ENCODE measurements around the gene SLFN11. TPM values are rescaled to one million over a fixed set of nuclear protein-coding genes. Genes with fewer than 3 reads are reported as not detected.
A peak's percentile ranks its signal among the peaks of the same experiment; 100 is the strongest.
"Not testable (repeated sequence)": the region's sequence is repeated elsewhere in the genome, so short reads cannot be mapped to it uniquely, and the experiment has no call there.

SLFN11 gene
- 22.8 and 25.1 TPM in 2 replicates for total RNA-seq (2014; rRNA removed; shearing (Covaris generic); ENCODE audit: low replicate concordance)

- no peaks in the 10 kb centered on the region for H3K27me3 ChIP-seq
- peak within 1 kb of the TSS; percentile 60 for H3K4me3 ChIP-seq
- DNase-seq: peak; percentile 92
- H3K36me3 ChIP-seq: peaks cover 19% of the 10 kb centered on the region
- peaks cover 5% of the 10 kb centered on the region; the same call in 1 of the 2 replicates for H3K9me3 ChIP-seq
Observed at GRCh38 chr17:35373534-35373983, at the start of gene SLFN11. Gene SLFN11 (minus strand): TSS chr17:35373621. CDS start chr17:35363807, 9,814 bp downstream.

- H3K27me3 ChIP-seq, H3K9me3 ChIP-seq, H3K4me3 ChIP-seq, DNase-seq: not testable (repeated sequence)
- H3K36me3 ChIP-seq: peaks cover 23% of the 10 kb centered on the region; the same call in 1 of the 2 replicates
Observed at GRCh38 chr17:35421069-35421468, 47.6 kb upstream of the SLFN11 start.

GRCh38 chr17:35416659-35417058 lies 43.2 kb upstream of the SLFN11 start:
- no peak for DNase-seq
- Histone ChIP-seq H3K4me3 (no peak overlapping the region), H3K9me3 (peaks cover 13% of the 10 kb centered on the region), H3K36me3 (peaks cover 38% of the 10 kb centered on the region), H3K27me3 (no peaks in the 10 kb centered on the region)

- Histone ChIP-seq H3K9me3 (peaks cover 13% of the 10 kb centered on the region), H3K36me3 (peaks cover 50% of the 10 kb centered on the region)
- H3K27me3 ChIP-seq, DNase-seq, H3K4me3 ChIP-seq: not testable (repeated sequence)
Observed at GRCh38 chr17:35414707-35415106, 41.3 kb upstream of the SLFN11 start.

GRCh38 chr17:35414247-35414646 lies 40.8 kb upstream of the SLFN11 start:
- H3K36me3 ChIP-seq: peaks cover 52% of the 10 kb centered on the region
- DNase-seq: no peak
- no peaks in the 10 kb centered on the region for H3K27me3 ChIP-seq
- H3K4me3 ChIP-seq: no peak overlapping the region
- H3K9me3 ChIP-seq: peaks cover 13% of the 10 kb centered on the region

GRCh38 chr17:35407531-35407930 lies 34.1 kb upstream of the SLFN11 start:
- Histone ChIP-seq H3K27me3 (no peaks in the 10 kb centered on the region), H3K36me3 (peaks cover 38% of the 10 kb centered on the region), H3K9me3 (no peaks in the 10 kb centered on the region), H3K4me3 (no peak overlapping the region)
- no peak for DNase-seq

GRCh38 chr17:35406568-35406967 lies 33.1 kb upstream of the SLFN11 start:
- no peak overlapping the region for H3K4me3 ChIP-seq
- H3K36me3 ChIP-seq: peaks cover 38% of the 10 kb centered on the region
- no peaks in the 10 kb centered on the region for H3K9me3 ChIP-seq
- no peak for DNase-seq
- H3K27me3 ChIP-seq: no peaks in the 10 kb centered on the region

GRCh38 chr17:35404360-35404759 lies 30.9 kb upstream of the SLFN11 start:
- no peaks in the 10 kb centered on the region for H3K9me3 ChIP-seq
- peaks cover 18% of the 10 kb centered on the region for H3K36me3 ChIP-seq
- H3K27me3 ChIP-seq: no peaks in the 10 kb centered on the region
- no peak for DNase-seq
- no peak overlapping the region for H3K4me3 ChIP-seq

GRCh38 chr17:35393783-35394182 lies 20.4 kb upstream of the SLFN11 start:
- not testable (repeated sequence) for H3K4me3 ChIP-seq, H3K36me3 ChIP-seq, DNase-seq, H3K27me3 ChIP-seq, H3K9me3 ChIP-seq

GRCh38 chr17:35390663-35391062 lies 17.2 kb upstream of the SLFN11 start:
- no peak overlapping the region for H3K4me3 ChIP-seq
- H3K36me3 ChIP-seq: no peaks in the 10 kb centered on the region
- no peak for DNase-seq
- H3K9me3 ChIP-seq: no peaks in the 10 kb centered on the region
- H3K27me3 ChIP-seq: no peaks in the 10 kb centered on the region

- DNase-seq: no peak
- H3K36me3 ChIP-seq: no peaks in the 10 kb centered on the region
- no peaks in the 10 kb centered on the region for H3K9me3 ChIP-seq
- H3K4me3 ChIP-seq: no peak overlapping the region
- H3K27me3 ChIP-seq: no peaks in the 10 kb centered on the region
Observed at GRCh38 chr17:35390156-35390555, 16.7 kb upstream of the SLFN11 start.

- no peaks in the 10 kb centered on the region for H3K27me3 ChIP-seq
- no peak for DNase-seq
- no peaks in the 10 kb centered on the region for H3K36me3 ChIP-seq
- no peaks in the 10 kb centered on the region for H3K9me3 ChIP-seq
- H3K4me3 ChIP-seq: no peak overlapping the region
Observed at GRCh38 chr17:35387496-35387895, 14.1 kb upstream of the SLFN11 start.

GRCh38 chr17:35377706-35378105 lies 4.3 kb upstream of the SLFN11 start:
- H3K4me3 ChIP-seq: no peak overlapping the region
- no peaks in the 10 kb centered on the region for H3K27me3 ChIP-seq
- peaks cover 5% of the 10 kb centered on the region; the same call in 1 of the 2 replicates for H3K9me3 ChIP-seq
- no peaks in the 10 kb centered on the region for H3K36me3 ChIP-seq
- no peak for DNase-seq

GRCh38 chr17:35377068-35377467 lies 3.6 kb upstream of the SLFN11 start:
- H3K4me3 ChIP-seq: no peak overlapping the region
- no peak for DNase-seq
- no peaks in the 10 kb centered on the region for H3K27me3 ChIP-seq
- peaks cover 5% of the 10 kb centered on the region; the same call in 1 of the 2 replicates for H3K9me3 ChIP-seq
- H3K36me3 ChIP-seq: 0 out of 2 replicates have a peak, but pooled peaks cover under 1% of the 10 kb centered on the region

GRCh38 chr17:35376245-35376644 lies 2.8 kb upstream of the SLFN11 start:
- no peak for DNase-seq
- Histone ChIP-seq H3K4me3 (no peak overlapping the region), H3K36me3 (0 out of 2 replicates have a peak, but pooled peaks cover 3% of the 10 kb centered on the region), H3K9me3 (peaks cover 5% of the 10 kb centered on the region; the same call in 1 of the 2 replicates), H3K27me3 (no peaks in the 10 kb centered on the region)

- Histone ChIP-seq H3K9me3 (peaks cover 5% of the 10 kb centered on the region; the same call in 1 of the 2 replicates), H3K36me3 (peaks cover 8% of the 10 kb centered on the region), H3K4me3 (peak overlapping the region; percentile 60), H3K27me3 (no peaks in the 10 kb centered on the region)
- DNase-seq: no peak
Observed at GRCh38 chr17:35374766-35375344, 1.4 kb upstream of the SLFN11 start.

- Histone ChIP-seq H3K9me3 (peaks cover 5% of the 10 kb centered on the region; the same call in 1 of the 2 replicates), H3K4me3 (peak overlapping the region; percentile 60), H3K36me3 (peaks cover 15% of the 10 kb centered on the region), H3K27me3 (no peaks in the 10 kb centered on the region)
- DNase-seq: peak; percentile 85
Observed at GRCh38 chr17:35373984-35374765, 754 bp upstream of the SLFN11 start.
